Measurements from ENCODE around the gene KRT6B. TPM values are rescaled to one million over a fixed set of nuclear protein-coding genes. Genes with fewer than 3 reads are reported as not detected.

KRT6B gene
- total and polyA plus RNA-seq, 2 donors (not counting 3 experiments of a cell fraction or from before 2014, with no cell fraction given): 0.03 TPM; not detected in 1

DNA sequence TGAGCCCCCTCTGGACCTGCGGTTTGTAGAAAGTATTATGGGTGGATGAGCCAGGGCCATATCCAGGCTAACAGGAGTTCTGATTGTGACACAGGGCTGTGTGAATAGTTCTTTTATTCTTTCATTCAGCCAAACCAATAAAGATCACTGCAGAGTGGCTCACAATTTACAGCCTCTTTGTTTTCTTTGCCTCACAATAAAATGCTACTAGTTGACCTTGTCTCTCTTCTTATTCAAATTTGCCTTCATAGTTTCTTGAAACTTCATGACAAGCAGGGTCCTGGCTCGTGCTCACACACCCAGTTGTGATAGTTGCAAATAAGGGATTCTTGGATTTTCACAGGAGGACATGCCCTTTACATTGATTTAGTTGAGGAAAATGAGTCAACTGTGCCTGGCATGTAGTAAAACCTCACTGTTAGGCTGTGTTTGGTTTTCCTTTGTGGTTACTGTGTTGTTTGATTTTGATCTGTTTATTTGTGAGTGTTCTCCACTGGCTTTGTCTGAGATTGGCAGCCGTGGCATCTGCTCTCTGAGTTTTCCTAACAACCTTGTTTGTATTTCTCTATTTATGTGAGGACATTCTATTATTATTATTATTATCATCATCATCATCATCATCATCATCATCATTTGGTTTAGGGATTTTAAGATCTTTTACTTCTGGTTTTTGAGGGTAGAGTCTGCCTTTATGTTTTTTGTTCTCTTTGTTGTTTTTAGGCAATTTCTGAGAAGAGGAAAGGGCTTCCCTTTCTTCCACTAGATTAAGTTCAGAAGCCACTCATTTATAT, 2.7 kb upstream of the KRT6B start:
- Histone ChIP-seq H3K27ac (ENCODE audit: insufficient read depth, low read depth, low read length) (no peak overlapping the region), H3K9me3 (replicated peaks; ENCODE audit: control insufficient read depth, insufficient read depth, low read length) (no peaks in the 10 kb centered on the region), H3K79me2 (ENCODE audit: control insufficient read depth, insufficient read depth, low read length) (no peaks in the 10 kb centered on the region), H3K4me3 (replicated peaks in 1 of 3; ENCODE audit: insufficient read depth in 1 of 3, low read depth in 1 of 3, low read length in 3 of 3) (no peak overlapping the region), H3K27me3 (ENCODE audit: control insufficient read depth in 2 of 2, insufficient read depth in 2 of 2, low read length in 2 of 2) (peaks cover 7 to 9% of the 10 kb centered on the region in 2 experiments), H3K4me2 (ENCODE audit: insufficient read depth, low read length) (no peak overlapping the region), H2AFZ (ENCODE audit: low read depth, low read length) (no peak overlapping the region), H3K36me3 (ENCODE audit: control insufficient read depth in 2 of 2, extremely low read depth in 1 of 2, insufficient read depth in 2 of 2, low read length in 2 of 2) (no peaks in the 10 kb centered on the region), H3K9ac (replicated peaks; ENCODE audit: extremely low read depth, insufficient read depth, low read length) (no peak overlapping the region), H3K9me1 (replicated peaks; ENCODE audit: control insufficient read depth, extremely low read depth, insufficient read depth, low read length) (no peaks in the 10 kb centered on the region), H4K20me1 (replicated peaks; ENCODE audit: control insufficient read depth, extremely low read depth, insufficient read depth, low read length) (no peaks in the 10 kb centered on the region), H3K4me1 (ENCODE audit: control insufficient read depth, extremely low read depth, insufficient read depth, low read length) (no peaks in the 10 kb centered on the region)
- ChIA-PET POLR2A (no interaction called here), CTCF (no interaction called here)
- DNase-seq (ENCODE audit: low read depth, low spot score) (no peak), FAIRE-seq (no peak)
- intact Hi-C loops (cut with micrococcal nuclease) (no loop called here), dilution Hi-C loops (cut with MboI; ENCODE audit: extremely low pct_ligation_motif_present, low sequenced_read_pairs) (no loop called here)
- no peak for TF ChIP-seq MAX (IDR thresholded peaks at IDR 0.05; ENCODE audit: insufficient read depth, insufficient read length)
- no peak for TF ChIP-seq CTCF (IDR thresholded peaks at IDR 0.05; ENCODE audit: extremely low read depth in 1 of 2, insufficient read depth in 1 of 2, low read depth in 1 of 2, low read length in 2 of 2)
- TF ChIP-seq FOS (IDR thresholded peaks at IDR 0.05; ENCODE audit: borderline replicate concordance, insufficient read depth, low read length): no peak
- no peak for TF ChIP-seq GATA2 (IDR thresholded peaks at IDR 0.05; ENCODE audit: insufficient read depth, insufficient read length, low read depth, low read length)
- no peak for TF ChIP-seq POLR2AphosphoS5 (IDR thresholded peaks at IDR 0.05; ENCODE audit: insufficient read depth, low read depth, low read length)
- BruUV-seq (replicated peaks): no TSS peak
